ENCODE data around the gene SEC24D.
A peak's percentile ranks its signal among the peaks of the same experiment; 100 is the strongest.

Gene SEC24D

GRCh38 chr4:118718511-118719170 is 117.3 kb downstream of the SEC24D start:
- DNase-seq (ENCODE audit: low read depth in 2 of 2), result no peak

DNA sequence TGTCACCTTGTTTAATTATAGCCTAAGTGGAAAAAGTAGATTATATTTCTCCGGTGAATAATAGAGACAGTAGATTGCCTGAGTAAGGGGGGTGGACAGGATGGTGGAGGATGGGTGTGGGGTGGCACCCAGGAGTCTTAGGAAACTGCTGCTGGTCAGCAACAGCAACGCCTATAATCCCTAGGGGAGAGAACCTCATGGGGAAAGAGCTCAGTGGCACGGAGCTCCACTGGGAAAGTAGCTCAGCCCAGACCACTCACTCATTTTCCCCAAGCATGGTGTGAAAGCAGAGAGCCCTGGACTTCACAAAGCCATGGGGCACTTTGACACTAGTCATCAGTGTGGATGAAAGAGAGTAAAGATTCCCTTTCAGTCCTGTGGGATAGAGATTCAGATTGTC is 119.6 kb downstream of the SEC24D start:
- DNase-seq (ENCODE audit: low read depth in 2 of 2), result no peak

DNA sequence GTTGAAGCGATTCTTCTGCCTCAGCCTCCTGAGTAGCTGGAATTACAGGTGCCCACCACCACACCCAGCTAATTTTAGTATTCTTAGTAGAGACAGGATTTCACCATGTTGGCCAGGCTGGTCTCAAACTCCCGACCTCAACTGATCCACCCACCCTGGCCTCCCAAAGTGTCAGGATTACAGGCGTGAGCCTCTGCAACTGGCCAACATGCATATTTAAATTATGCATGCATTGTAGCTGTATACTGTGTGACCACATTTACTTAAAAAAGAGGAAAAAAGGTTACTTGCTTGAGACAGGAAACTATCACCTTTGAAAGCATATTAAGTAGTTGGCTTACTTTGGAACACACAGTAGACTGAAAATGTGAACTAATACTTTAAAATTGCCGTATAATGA is 121.2 kb downstream of the SEC24D start:
- DNase-seq (ENCODE audit: low read depth in 2 of 2), result no peak

DNA sequence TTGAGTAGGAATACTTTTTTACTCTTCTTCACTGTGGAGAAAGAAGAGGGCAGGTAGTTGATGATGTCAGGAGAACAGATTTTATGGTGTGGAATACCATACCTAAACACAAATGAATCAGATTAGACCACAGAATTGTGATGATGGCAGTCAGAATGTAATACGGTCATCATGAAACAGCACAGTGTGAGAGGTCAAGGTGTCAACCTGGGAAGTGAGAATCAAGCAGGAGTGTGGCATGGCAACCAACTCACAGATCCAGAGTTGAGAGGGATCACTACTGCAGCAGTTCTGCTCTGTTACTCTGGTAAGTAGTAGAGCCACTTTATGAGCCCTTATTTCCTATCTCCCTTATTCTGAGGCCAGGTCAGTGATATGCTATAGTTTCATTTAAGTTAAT is 123.1 kb downstream of the SEC24D start:
- no peak for DNase-seq (ENCODE audit: low read depth in 2 of 2)

DNA sequence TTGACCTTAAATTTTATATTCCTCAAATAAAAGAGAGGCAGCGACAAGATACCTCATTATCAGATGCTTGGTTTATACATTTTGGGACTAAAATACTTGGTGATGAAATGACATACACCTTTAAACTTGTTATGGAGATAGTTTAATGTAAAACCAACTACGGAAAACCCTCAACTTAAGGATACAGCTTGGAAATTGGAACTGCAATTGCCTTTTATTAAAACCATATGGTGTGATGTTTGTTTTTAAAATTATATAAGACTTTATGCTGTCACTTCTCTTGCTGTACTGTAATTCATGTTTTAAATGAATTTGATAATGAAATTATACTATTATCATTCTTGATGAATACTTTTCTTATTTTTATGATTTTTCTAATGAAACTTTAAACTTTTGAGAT is 124.9 kb downstream of the SEC24D start:
- DNase-seq (ENCODE audit: low read depth in 2 of 2), result no peak

GRCh38 chr4:118703118-118703517 is 132.8 kb downstream of the SEC24D start:
- DNase-seq (ENCODE audit: low read depth in 2 of 2), result no peak

DNA sequence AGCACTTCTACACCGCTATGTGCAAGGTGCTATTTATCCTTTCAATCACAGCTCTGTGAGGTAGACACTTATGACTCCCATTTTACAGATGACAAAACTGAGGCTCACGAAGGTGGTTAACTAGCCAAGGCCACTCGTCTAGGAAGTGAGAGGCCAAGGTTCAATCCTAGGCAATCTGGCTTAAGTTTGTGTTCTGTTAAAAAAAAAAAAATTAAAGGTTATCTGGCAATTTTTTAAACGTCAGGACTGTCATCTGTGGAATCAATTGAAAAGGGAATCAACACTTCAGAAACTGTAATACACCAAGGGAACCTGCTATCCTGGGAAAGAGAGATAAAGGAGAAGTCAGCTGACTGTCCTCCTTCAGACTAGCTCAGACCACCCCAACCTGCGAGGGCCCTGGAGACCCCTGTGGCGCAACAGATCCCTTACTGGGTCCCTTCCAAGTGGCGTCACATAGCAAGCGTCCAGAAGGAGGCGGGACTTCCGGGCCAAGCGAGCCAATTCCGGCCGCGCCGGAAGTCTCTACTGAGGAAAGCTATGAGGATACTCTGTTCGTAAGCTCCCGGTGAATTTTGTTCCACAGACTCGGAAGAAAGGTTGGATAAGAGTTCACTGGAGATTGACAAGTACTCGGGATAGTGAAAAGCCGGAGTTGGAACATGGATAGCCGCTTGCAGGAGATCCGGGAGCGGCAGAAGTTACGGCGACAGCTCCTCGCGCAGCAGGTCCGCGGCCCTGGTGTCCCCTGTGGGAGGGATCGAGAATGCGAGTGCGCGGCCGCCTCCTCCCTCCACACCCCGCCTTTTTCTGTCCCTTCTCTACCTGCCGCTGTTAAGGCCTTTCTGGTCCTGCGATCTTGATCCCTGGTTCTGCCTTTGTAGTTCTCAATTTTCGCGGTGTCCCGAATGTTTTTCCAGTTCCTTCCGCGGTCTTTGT is 150.8 kb downstream of the SEC24D start, which contains the start of gene METTL14:
Gene METTL14, plus strand, starts transcription at position 520 of the 939 bp plus-strand sequence. Its CDS starts 143 bp downstream, at position 663.
- peak; percentile 73 to 74 for DNase-seq (ENCODE audit: low read depth in 2 of 2)

DNA sequence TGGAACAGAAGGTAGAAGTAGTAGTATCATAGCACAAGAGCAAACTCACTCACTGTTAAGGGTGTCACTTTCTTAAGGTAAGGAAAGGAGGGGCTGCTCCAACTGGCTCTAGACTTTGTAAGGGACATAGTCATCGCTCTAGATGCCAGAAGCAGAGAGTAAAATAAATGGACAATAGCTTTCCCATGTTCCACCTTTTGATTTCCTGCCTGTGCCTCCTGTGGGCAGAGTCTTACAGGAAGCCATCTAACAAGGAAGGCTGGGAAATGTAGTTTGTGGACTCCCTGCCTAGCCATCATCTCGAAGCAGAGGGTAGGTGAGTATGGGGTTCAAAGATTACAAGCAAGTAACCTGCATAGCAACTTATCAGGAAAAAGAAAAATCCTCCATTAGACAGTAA is 152.4 kb downstream of the SEC24D start:
- DNase-seq (ENCODE audit: low read depth in 2 of 2), result no peak

DNA sequence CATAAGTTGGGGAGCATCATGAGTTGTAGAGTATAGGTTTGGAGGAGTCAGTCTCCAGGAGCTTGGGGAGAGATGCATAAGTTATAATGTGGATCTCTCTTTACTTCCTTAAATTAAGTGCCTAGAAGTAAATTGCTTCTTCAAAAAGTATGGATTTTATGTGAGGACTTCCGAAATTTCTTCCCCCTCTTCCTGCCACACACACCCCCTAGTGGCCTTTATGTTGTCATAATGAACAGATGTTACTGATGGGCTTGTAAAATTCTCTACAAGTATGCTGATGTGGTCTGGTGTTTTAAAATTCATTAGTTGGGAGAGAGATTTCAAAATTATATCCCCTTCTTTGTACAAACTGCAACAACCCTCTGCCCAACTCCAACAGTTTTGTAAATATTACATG is 153.0 kb downstream of the SEC24D start:
- DNase-seq (ENCODE audit: low read depth in 2 of 2), result no peak

DNA sequence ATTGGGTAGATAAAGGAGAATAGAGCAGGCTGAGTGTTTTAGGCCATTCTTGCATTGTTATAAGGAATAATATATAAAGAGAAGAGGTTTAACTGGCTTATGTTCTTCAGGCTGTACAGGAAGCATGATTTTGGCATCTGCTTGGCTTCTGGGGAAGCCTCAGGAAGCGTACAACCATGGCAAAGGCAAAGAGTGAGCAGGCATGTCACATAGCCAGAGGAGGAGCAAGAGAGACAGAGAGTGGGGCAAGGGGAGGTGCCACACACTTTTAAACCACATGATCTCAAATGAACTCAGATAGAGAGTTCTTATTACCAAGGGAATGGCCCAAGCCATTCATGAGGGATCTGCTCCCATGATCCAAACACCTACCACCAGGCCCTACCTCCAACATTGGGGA is 155.1 kb downstream of the SEC24D start:
- DNase-seq (ENCODE audit: low read depth in 2 of 2), result no peak

DNA sequence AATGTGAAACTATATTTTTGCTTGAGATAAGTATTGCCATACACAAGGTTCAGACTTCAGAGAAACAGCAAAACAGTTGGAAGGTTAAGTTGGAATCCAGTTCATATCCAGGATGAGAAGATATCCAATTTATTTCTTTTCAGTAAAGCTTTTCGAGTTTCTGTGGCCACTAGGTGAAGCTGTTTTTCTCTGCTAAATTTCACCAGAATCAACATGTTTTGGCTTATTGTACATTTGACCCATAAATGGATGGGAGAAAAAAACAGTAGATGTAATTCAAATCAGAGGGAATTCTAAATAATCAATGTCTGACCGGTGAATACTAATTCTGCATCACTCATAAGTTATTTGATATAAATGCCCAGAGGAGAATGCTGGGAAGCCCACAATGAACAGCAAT is 159.8 kb downstream of the SEC24D start:
- DNase-seq (ENCODE audit: low read depth in 2 of 2), result no peak
